K562 (cell line): ENCODE data around the gene TEDC1.

Experiments
- EP300 ChIP-seq: IDR thresholded peaks from 2 replicates; pipeline ENCODE4 v1.6.1; 2012; ENCODE audit warnings: low read length, improper control_type of control experiment
- FOXK2 ChIP-seq, 2 experiments: fragments of 450-650 bp; IDR thresholded peaks in 1 of 2; conservative IDR thresholded peaks in 1 of 2; 2 replicates each; pipeline ENCODE4 v1.6.1; 2016; ENCODE audit warnings: low read depth in 2 of 2, mild to moderate bottlenecking in 1 of 2
- GABPA ChIP-seq: fragments of 200-800 bp; sonication (Bioruptor generic); conservative IDR thresholded peaks from 2 replicates; pipeline ENCODE4 v1.6.1; 2016; ENCODE audit warnings: low read depth, missing genetic modification characterization, missing compliant biosample characterization
- HMGN3 ChIP-seq: IDR thresholded peaks from 2 replicates; pipeline ENCODE4 v1.6.1; 2011; ENCODE audit warnings: borderline replicate concordance, low read depth, mild to moderate bottlenecking, mixed read lengths, low read length; ENCODE audit not compliant: insufficient read length; ENCODE audit errors: extremely low read depth
- HOMEZ ChIP-seq: fragments of 250-450 bp; sonication (Bioruptor Pico); IDR thresholded peaks from 2 replicates; pipeline ENCODE4 v1.4.0; 2020; ENCODE audit warnings: mild to moderate bottlenecking, moderate library complexity
- MLLT1 ChIP-seq, 2 experiments: fragments of 450-650 bp; IDR thresholded peaks; 2 replicates each; pipeline ENCODE4 v1.6.1; 2016
- POLR2A ChIP-seq: fragments of 450-650 bp; conservative IDR thresholded peaks from 2 replicates; pipeline ENCODE4 v1.6.1; 2016
- TFE3 ChIP-seq: fragments of 450-650 bp; formaldehyde crosslinking; IDR thresholded peaks from 2 replicates; pipeline ENCODE4 v1.4.0; 2020; ENCODE audit warnings: mild to moderate bottlenecking, mixed read lengths
- TF ChIP-seq, protein P1 (sequence below): fragments of 450-650 bp; formaldehyde crosslinking; IDR thresholded peaks from 2 replicates; pipeline ENCODE4 v1.4.0; 2022; ENCODE audit warnings: mild to moderate bottlenecking, moderate library complexity
- TF ChIP-seq, protein P2 (sequence below): sonication (generic); formaldehyde crosslinking; IDR thresholded peaks from 2 replicates; pipeline ENCODE4 v1.8.1; 2023; ENCODE audit warnings: mild to moderate bottlenecking, missing genetic modification reagents
- TF ChIP-seq, protein P3 (sequence below), 2 experiments: fragments of 450-650 bp; formaldehyde crosslinking in 1 of 2; IDR thresholded peaks; 2 replicates each; pipeline versions ENCODE4 v1.4.0 to v1.6.1; 2014 to 2020; ENCODE audit warnings: mild to moderate bottlenecking in 2 of 2, borderline replicate concordance in 1 of 2, low read depth in 1 of 2
- TF ChIP-seq, protein P4 (sequence below): sonication (generic); formaldehyde crosslinking; IDR thresholded peaks from 2 replicates; pipeline ENCODE4 v1.8.1; 2022; ENCODE audit warnings: missing genetic modification reagents

GRCh38 chr14:105536051-105536450 is 45.0 kb downstream of the TEDC1 start:
- TF ChIP-seq HMGN3 (no peak), FOXK2 (conservative IDR thresholded peaks at IDR 0.05 in 1 of 2, IDR thresholded peaks at IDR 0.05 in 1 of 2; ENCODE audit: low read depth in 2 of 2) (no peak), POLR2A (no peak), GABPA (tag) (no peak), EP300 (no peak), HOMEZ (CRISPR knock-in tag) (no peak), MLLT1 (IDR thresholded peaks at IDR 0.05) (no peak), TFE3 (no peak)
- TF ChIP-seq, protein P1, sequence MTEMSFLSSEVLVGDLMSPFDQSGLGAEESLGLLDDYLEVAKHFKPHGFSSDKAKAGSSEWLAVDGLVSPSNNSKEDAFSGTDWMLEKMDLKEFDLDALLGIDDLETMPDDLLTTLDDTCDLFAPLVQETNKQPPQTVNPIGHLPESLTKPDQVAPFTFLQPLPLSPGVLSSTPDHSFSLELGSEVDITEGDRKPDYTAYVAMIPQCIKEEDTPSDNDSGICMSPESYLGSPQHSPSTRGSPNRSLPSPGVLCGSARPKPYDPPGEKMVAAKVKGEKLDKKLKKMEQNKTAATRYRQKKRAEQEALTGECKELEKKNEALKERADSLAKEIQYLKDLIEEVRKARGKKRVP (CRISPR knock-in tag) = no peak
- TF ChIP-seq, protein P2, sequence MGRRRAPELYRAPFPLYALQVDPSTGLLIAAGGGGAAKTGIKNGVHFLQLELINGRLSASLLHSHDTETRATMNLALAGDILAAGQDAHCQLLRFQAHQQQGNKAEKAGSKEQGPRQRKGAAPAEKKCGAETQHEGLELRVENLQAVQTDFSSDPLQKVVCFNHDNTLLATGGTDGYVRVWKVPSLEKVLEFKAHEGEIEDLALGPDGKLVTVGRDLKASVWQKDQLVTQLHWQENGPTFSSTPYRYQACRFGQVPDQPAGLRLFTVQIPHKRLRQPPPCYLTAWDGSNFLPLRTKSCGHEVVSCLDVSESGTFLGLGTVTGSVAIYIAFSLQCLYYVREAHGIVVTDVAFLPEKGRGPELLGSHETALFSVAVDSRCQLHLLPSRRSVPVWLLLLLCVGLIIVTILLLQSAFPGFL (CRISPR knock-in tag) = no peak
- TF ChIP-seq, protein P3, sequence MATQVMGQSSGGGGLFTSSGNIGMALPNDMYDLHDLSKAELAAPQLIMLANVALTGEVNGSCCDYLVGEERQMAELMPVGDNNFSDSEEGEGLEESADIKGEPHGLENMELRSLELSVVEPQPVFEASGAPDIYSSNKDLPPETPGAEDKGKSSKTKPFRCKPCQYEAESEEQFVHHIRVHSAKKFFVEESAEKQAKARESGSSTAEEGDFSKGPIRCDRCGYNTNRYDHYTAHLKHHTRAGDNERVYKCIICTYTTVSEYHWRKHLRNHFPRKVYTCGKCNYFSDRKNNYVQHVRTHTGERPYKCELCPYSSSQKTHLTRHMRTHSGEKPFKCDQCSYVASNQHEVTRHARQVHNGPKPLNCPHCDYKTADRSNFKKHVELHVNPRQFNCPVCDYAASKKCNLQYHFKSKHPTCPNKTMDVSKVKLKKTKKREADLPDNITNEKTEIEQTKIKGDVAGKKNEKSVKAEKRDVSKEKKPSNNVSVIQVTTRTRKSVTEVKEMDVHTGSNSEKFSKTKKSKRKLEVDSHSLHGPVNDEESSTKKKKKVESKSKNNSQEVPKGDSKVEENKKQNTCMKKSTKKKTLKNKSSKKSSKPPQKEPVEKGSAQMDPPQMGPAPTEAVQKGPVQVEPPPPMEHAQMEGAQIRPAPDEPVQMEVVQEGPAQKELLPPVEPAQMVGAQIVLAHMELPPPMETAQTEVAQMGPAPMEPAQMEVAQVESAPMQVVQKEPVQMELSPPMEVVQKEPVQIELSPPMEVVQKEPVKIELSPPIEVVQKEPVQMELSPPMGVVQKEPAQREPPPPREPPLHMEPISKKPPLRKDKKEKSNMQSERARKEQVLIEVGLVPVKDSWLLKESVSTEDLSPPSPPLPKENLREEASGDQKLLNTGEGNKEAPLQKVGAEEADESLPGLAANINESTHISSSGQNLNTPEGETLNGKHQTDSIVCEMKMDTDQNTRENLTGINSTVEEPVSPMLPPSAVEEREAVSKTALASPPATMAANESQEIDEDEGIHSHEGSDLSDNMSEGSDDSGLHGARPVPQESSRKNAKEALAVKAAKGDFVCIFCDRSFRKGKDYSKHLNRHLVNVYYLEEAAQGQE (IDR thresholded peaks at IDR 0.05; ENCODE audit: borderline replicate concordance) = no peak
- TF ChIP-seq, protein P3 (CRISPR knock-in tag; IDR thresholded peaks at IDR 0.05; ENCODE audit: low read depth) = no peak
- TF ChIP-seq, protein P4, sequence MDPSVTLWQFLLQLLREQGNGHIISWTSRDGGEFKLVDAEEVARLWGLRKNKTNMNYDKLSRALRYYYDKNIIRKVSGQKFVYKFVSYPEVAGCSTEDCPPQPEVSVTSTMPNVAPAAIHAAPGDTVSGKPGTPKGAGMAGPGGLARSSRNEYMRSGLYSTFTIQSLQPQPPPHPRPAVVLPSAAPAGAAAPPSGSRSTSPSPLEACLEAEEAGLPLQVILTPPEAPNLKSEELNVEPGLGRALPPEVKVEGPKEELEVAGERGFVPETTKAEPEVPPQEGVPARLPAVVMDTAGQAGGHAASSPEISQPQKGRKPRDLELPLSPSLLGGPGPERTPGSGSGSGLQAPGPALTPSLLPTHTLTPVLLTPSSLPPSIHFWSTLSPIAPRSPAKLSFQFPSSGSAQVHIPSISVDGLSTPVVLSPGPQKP (CRISPR knock-in tag) = no peak
